HG02610 (cell line): ENCODE results near the gene ATP9B.
A peak's percentile ranks its signal among the peaks of the same experiment; 100 is the strongest.
"Not testable (repeated sequence)": the region's sequence is repeated elsewhere in the genome, so short reads cannot be mapped to it uniquely, and the experiment has no call there.

ENCODE experiments used
- ATAC-seq: cut with Tn5 transposase; IDR thresholded peaks from one replicate; pipeline ENCODE4 v1.9.1; 2021; ENCODE audit warnings: mild to moderate bottlenecking, moderate library complexity; ENCODE audit not compliant: unreplicated experiment

The ATP9B gene

GRCh38 chr18:79135924-79136323 lies 66.7 kb downstream of the ATP9B start:
- ATAC-seq = no peak

GRCh38 chr18:79136742-79137141 lies 67.5 kb downstream of the ATP9B start:
- no peak for ATAC-seq

- ATAC-seq = no peak
These were observed 70.0 kb downstream of the ATP9B start for GRCh38 chr18:79139206-79139605.

- ATAC-seq = no peak
These were observed 77.8 kb downstream of the ATP9B start for GRCh38 chr18:79147014-79147413.

- ATAC-seq = no peak
These were observed 82.0 kb downstream of the ATP9B start for GRCh38 chr18:79151191-79151590.

GRCh38 chr18:79156327-79156726 lies 87.1 kb downstream of the ATP9B start:
- no peak for ATAC-seq

GRCh38 chr18:79164706-79165105 lies 95.5 kb downstream of the ATP9B start:
- no peak for ATAC-seq

GRCh38 chr18:79166702-79167101 lies 97.5 kb downstream of the ATP9B start:
- ATAC-seq = no peak

GRCh38 chr18:79167526-79168190 lies 98.5 kb downstream of the ATP9B start:
- no peak for ATAC-seq

- ATAC-seq = no peak
These were observed 100.9 kb downstream of the ATP9B start for GRCh38 chr18:79169958-79170555.

GRCh38 chr18:79172331-79172730 lies 103.1 kb downstream of the ATP9B start:
- ATAC-seq = not testable (repeated sequence)

- no peak for ATAC-seq
These were observed 104.5 kb downstream of the ATP9B start for GRCh38 chr18:79173742-79174141.

GRCh38 chr18:79178113-79178531 lies 108.9 kb downstream of the ATP9B start:
- no peak for ATAC-seq

- ATAC-seq = no peak
These were observed 113.0 kb downstream of the ATP9B start for GRCh38 chr18:79182047-79182713.

- ATAC-seq = no peak
These were observed 116.5 kb downstream of the ATP9B start for GRCh38 chr18:79185648-79186047.

- peak; percentile 79 for ATAC-seq
These were observed 117.5 kb downstream of the ATP9B start for GRCh38 chr18:79186649-79187048.

GRCh38 chr18:79187532-79188277 lies 118.5 kb downstream of the ATP9B start:
- ATAC-seq = no peak

GRCh38 chr18:79191418-79191817 lies 122.2 kb downstream of the ATP9B start:
- ATAC-seq = no peak

- no peak for ATAC-seq
These were observed 122.8 kb downstream of the ATP9B start for GRCh38 chr18:79191956-79192355.

- no peak for ATAC-seq
These were observed 124.6 kb downstream of the ATP9B start for GRCh38 chr18:79193826-79194225.
